ENCODE data around the gene MUC20. TPM values are rescaled to one million over a fixed set of nuclear protein-coding genes. Genes with fewer than 3 reads are reported as not detected.
"Not testable (repeated sequence)": the region's sequence is repeated elsewhere in the genome, so short reads cannot be mapped to it uniquely, and the experiment has no call there.

Gene MUC20
- total and polyA plus RNA-seq, 2 of the 13 experiments (the other 11 are each of a cell fraction or from before 2014, with no cell fraction given), result 0.24 to 0.83 TPM

DNA sequence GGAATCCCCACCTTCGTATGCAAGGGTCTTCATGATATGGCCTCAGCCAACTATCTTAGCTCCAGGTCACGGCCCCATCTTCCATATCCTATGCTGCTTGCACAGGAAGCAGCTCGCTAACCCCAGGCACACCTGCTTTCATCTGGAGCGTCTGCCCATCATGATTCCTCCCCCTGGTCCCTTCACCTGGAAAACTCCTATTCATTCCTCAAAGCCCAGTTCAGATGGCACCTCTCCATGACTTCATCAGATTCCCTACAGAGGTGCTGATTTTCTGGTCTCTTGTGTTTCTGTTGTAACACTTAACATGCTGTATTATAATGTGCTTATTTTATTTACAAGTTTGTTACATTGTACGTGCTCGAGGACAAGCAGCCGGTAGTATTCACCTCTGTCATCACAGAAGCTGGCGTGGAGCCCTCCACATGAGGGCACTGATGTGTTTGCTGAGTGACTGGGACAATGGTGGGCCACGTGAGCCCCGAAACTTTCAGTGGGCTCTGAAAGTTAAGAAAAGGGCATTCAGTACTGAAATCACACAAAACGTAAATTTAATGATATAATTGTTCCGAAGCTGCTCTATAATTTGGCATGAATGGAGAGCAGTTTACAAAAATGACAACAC lies 16.2 kb downstream of the MUC20 start:
- ChIA-PET CTCF (ENCODE audit: low intra/inter-chr PET ratio, low total read pairs) (no interaction called here), POLR2A (no interaction called here)
- DNase-seq (ENCODE audit: low spot score), result no peak
- Histone ChIP-seq H3K27me3 (ENCODE audit: control insufficient read depth in 1 of 2, insufficient read depth in 2 of 2, low read length in 2 of 2) (peaks cover 0 to 1% of the 10 kb centered on the region in 2 experiments; a peak in 4 of 5 replicates), H3K4me3 (replicated peaks in 1 of 3; ENCODE audit: insufficient read depth in 1 of 3, low read depth in 2 of 3, low read length in 3 of 3) (no peak overlapping the region), H3K9ac (ENCODE audit: insufficient read depth, low read depth, low read length) (no peak overlapping the region), H4K20me1 (ENCODE audit: insufficient read depth, low read length) (no peaks in the 10 kb centered on the region), H3K27ac (ENCODE audit: extremely low read length, insufficient read depth, low read length) (no peak overlapping the region), H3K4me2 (ENCODE audit: low read depth, low read length) (no peak overlapping the region), H3K4me1 (ENCODE audit: insufficient read depth, low read length) (no peaks in the 10 kb centered on the region), H3K9me3 (ENCODE audit: low read length) (no peaks in the 10 kb centered on the region), H3K79me2 (ENCODE audit: insufficient read depth, low read length) (no peaks in the 10 kb centered on the region), H2AFZ (ENCODE audit: low read length) (no peak overlapping the region), H3K36me3 (replicated peaks in 1 of 2; ENCODE audit: control insufficient read depth in 1 of 2, insufficient read depth in 2 of 2, low read length in 2 of 2) (no peaks in the 10 kb centered on the region)
- no peak for TF ChIP-seq HNRNPK (IDR thresholded peaks at IDR 0.05; ENCODE audit: low read depth, low read length, poor library complexity, severe bottlenecking)
- TF ChIP-seq HMG20A (CRISPR knock-in tag; IDR thresholded peaks at IDR 0.05; ENCODE audit: borderline replicate concordance), result no peak
- no peak for TF ChIP-seq ZIK1 (CRISPR knock-in tag; IDR thresholded peaks at IDR 0.05; ENCODE audit: borderline replicate concordance, low read depth)
- TF ChIP-seq ZNF274 (CRISPR knock-in tag; IDR thresholded peaks at IDR 0.05), result no peak
- no peak for TF ChIP-seq NKX3-1 (CRISPR knock-in tag; IDR thresholded peaks at IDR 0.05)
- TF ChIP-seq ZNF230 (CRISPR knock-in tag; IDR thresholded peaks at IDR 0.05), result no peak
- no peak for TF ChIP-seq HOXA3 (CRISPR knock-in tag; IDR thresholded peaks at IDR 0.05)
- TF ChIP-seq THAP11 (CRISPR knock-in tag; IDR thresholded peaks at IDR 0.05), result no peak
- in situ Hi-C loops (cut with HindIII; ENCODE audit: extremely low pct_ligation_motif_present, low pct_unique_long_range_greater_than_20kb), result no loop called here
- ATAC-seq, result no peak
- BruUV-seq (replicated peaks), result no TSS peak
- FAIRE-seq, result no peak
- intact Hi-C loops (cut with micrococcal nuclease; ENCODE audit: unreplicated experiment), result no loop called here
- 58% methylated on average over 12 of the region's 12 CpGs for WGBS (ENCODE audit: low lambda C conversion rate)

DNA sequence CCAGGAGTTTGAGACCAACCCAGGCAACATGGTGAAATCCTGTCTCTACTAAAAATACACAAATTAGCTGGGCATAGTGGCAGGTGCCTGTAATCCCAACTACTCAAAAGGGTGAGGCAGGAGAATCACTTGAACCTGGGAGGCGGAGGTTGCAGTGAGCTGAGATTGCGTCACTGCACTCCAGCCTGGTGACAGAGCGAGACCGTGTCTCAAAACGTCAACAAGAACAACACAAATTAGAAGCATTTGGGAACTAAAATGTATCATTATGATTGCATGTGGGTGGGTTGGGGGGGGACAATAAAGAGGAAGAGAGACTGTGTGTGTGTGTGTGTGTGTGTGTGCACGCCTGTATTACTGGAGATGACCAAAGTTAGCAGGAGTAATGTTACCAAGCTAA lies 17.0 kb downstream of the MUC20 start:
- H3K4me2 ChIP-seq (ENCODE audit: low read depth, low read length); H3K4me3 ChIP-seq (replicated peaks in 1 of 3; ENCODE audit: insufficient read depth in 1 of 3, low read depth in 2 of 3, low read length in 3 of 3); H2AFZ ChIP-seq (ENCODE audit: low read length); H4K20me1 ChIP-seq (ENCODE audit: insufficient read depth, low read length); ATAC-seq; H3K36me3 ChIP-seq (replicated peaks in 1 of 2; ENCODE audit: control insufficient read depth in 1 of 2, insufficient read depth in 2 of 2, low read length in 2 of 2); FAIRE-seq; H3K9ac ChIP-seq (ENCODE audit: insufficient read depth, low read depth, low read length); H3K9me3 ChIP-seq (ENCODE audit: low read length); in situ Hi-C loops (cut with HindIII; ENCODE audit: extremely low pct_ligation_motif_present, low pct_unique_long_range_greater_than_20kb); CTCF ChIA-PET (ENCODE audit: low intra/inter-chr PET ratio, low total read pairs); BruUV-seq (replicated peaks); POLR2A ChIA-PET; H3K27me3 ChIP-seq (ENCODE audit: control insufficient read depth in 1 of 2, insufficient read depth in 2 of 2, low read length in 2 of 2); DNase-seq (ENCODE audit: low spot score); intact Hi-C loops (cut with micrococcal nuclease; ENCODE audit: unreplicated experiment); H3K4me1 ChIP-seq (ENCODE audit: insufficient read depth, low read length); H3K27ac ChIP-seq (ENCODE audit: extremely low read length, insufficient read depth, low read length); H3K79me2 ChIP-seq (ENCODE audit: insufficient read depth, low read length); TF ChIP-seq ATF7 (CRISPR knock-in tag; IDR thresholded peaks at IDR 0.05): not testable (repeated sequence)
- peak; percentile 29; the same call in 1 of the 2 replicates for TF ChIP-seq ATF7 (IDR thresholded peaks at IDR 0.05)
- TF ChIP-seq CEBPG (CRISPR knock-in tag; IDR thresholded peaks at IDR 0.05), result peak; percentile 63
- peak; percentile 67; the same call in 1 of the 2 replicates for TF ChIP-seq CEBPB (IDR thresholded peaks at IDR 0.05; ENCODE audit: borderline replicate concordance, low read depth, low read length)
- WGBS (ENCODE audit: low lambda C conversion rate), result 22% methylated on average over 6 of the region's 6 CpGs

Measured in HepG2 (cell line).